ENCODE measurements around the gene SHROOM3. TPM values are rescaled to one million over a fixed set of nuclear protein-coding genes. Genes with fewer than 3 reads are reported as not detected.
A peak's percentile ranks its signal among the peaks of the same experiment; 100 is the strongest.

The SHROOM3 gene
- total and polyA plus RNA-seq, 4 donors: 4.7 to 25.8 (median 8.7) TPM

DNA sequence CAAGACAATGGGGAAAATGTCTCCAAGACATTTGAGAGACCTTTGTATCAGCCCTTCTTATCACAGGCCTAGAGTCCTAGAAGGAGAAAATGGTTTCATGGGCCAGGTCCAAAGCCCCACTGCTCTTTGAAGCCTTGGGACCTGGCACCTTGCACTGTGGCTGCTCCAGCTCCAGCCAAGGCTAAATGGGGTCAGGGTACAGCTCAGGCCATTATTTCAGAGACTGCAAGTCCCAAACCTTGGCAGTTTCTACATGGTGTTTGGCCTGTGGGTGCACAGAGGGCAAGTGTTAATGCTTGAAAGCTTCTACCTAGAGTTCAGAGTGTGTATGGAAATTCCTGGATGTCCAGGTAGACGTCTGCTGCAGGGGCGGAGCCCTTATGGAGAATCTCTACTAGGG lies 28.5 kb downstream of the SHROOM3 start:
- H3K4me3 ChIP-seq (ENCODE audit: low read depth in 1 of 3, low read length in 3 of 3): no peak overlapping the region
- H3K9ac ChIP-seq (ENCODE audit: low read depth in 1 of 2, low read length in 2 of 2): no peak overlapping the region
- 79% methylated on average over 2 of the region's 2 CpGs for WGBS
- H3K27ac ChIP-seq (ENCODE audit: low read depth in 1 of 2, low read length in 2 of 2): no peak overlapping the region
- DNase-seq (ENCODE audit: low spot score): no peak
- TF ChIP-seq, protein P1, sequence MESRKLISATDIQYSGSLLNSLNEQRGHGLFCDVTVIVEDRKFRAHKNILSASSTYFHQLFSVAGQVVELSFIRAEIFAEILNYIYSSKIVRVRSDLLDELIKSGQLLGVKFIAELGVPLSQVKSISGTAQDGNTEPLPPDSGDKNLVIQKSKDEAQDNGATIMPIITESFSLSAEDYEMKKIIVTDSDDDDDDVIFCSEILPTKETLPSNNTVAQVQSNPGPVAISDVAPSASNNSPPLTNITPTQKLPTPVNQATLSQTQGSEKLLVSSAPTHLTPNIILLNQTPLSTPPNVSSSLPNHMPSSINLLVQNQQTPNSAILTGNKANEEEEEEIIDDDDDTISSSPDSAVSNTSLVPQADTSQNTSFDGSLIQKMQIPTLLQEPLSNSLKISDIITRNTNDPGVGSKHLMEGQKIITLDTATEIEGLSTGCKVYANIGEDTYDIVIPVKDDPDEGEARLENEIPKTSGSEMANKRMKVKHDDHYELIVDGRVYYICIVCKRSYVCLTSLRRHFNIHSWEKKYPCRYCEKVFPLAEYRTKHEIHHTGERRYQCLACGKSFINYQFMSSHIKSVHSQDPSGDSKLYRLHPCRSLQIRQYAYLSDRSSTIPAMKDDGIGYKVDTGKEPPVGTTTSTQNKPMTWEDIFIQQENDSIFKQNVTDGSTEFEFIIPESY (IDR thresholded peaks at IDR 0.05): no peak
- TF ChIP-seq, protein P2, sequence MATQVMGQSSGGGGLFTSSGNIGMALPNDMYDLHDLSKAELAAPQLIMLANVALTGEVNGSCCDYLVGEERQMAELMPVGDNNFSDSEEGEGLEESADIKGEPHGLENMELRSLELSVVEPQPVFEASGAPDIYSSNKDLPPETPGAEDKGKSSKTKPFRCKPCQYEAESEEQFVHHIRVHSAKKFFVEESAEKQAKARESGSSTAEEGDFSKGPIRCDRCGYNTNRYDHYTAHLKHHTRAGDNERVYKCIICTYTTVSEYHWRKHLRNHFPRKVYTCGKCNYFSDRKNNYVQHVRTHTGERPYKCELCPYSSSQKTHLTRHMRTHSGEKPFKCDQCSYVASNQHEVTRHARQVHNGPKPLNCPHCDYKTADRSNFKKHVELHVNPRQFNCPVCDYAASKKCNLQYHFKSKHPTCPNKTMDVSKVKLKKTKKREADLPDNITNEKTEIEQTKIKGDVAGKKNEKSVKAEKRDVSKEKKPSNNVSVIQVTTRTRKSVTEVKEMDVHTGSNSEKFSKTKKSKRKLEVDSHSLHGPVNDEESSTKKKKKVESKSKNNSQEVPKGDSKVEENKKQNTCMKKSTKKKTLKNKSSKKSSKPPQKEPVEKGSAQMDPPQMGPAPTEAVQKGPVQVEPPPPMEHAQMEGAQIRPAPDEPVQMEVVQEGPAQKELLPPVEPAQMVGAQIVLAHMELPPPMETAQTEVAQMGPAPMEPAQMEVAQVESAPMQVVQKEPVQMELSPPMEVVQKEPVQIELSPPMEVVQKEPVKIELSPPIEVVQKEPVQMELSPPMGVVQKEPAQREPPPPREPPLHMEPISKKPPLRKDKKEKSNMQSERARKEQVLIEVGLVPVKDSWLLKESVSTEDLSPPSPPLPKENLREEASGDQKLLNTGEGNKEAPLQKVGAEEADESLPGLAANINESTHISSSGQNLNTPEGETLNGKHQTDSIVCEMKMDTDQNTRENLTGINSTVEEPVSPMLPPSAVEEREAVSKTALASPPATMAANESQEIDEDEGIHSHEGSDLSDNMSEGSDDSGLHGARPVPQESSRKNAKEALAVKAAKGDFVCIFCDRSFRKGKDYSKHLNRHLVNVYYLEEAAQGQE (IDR thresholded peaks at IDR 0.05): no peak
- TF ChIP-seq, protein P3, sequence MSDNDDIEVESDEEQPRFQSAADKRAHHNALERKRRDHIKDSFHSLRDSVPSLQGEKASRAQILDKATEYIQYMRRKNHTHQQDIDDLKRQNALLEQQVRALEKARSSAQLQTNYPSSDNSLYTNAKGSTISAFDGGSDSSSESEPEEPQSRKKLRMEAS (IDR thresholded peaks at IDR 0.05): no peak
- TF ChIP-seq EGR1 (IDR thresholded peaks at IDR 0.05; ENCODE audit: low read depth in 2 of 2) (no peak), HNF4A (conservative IDR thresholded peaks at IDR 0.05) (peak in 1 of 2 donors; percentile 27), RAD21 (IDR thresholded peaks at IDR 0.05) (no peak), NR2F2 (IDR thresholded peaks at IDR 0.05) (no peak)
- H3K36me3 ChIP-seq (ENCODE audit: control insufficient read depth in 4 of 4, insufficient read depth in 3 of 4, low read depth in 1 of 4, low read length in 3 of 4): no peaks in the 10 kb centered on the region
- H3K27me3 ChIP-seq (ENCODE audit: control insufficient read depth in 4 of 4, insufficient read depth in 4 of 4, low read length in 3 of 4): no peaks in the 10 kb centered on the region
- peaks cover 0 to 11% (median 7%) of the 10 kb centered on the region in 4 donors for H3K4me1 ChIP-seq (ENCODE audit: control insufficient read depth in 4 of 4, insufficient read depth in 4 of 4, low read length in 3 of 4)
- H3K9me3 ChIP-seq (ENCODE audit: control insufficient read depth in 4 of 4, low read length in 3 of 4): peaks cover 3 to 4% (median 3%) of the 10 kb centered on the region in 4 donors

DNA sequence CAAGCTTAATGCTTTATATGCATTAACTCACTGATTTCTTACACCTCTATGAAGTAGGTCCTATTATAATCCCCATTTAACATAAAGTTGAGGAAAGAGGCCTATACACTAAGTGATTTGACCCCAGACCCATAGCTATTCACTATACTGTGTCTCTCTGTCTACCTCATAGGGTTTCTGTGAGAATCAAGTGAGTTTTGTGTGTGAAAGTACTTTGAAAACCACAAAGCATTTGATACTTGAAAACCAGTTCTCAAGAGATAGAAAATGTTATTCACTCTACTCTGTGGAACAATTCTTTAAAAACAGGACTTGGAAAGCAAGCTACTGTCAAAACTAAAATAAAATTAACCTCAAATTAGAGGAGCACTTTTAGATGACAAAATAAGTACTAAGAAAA lies 35.0 kb downstream of the SHROOM3 start:
- Histone ChIP-seq H3K9me3 (ENCODE audit: control insufficient read depth in 4 of 4, low read length in 3 of 4) (no peaks in the 10 kb centered on the region), H3K27me3 (ENCODE audit: control insufficient read depth in 4 of 4, insufficient read depth in 4 of 4, low read length in 3 of 4) (no peaks in the 10 kb centered on the region), H3K36me3 (ENCODE audit: control insufficient read depth in 4 of 4, insufficient read depth in 3 of 4, low read depth in 1 of 4, low read length in 3 of 4) (no peaks in the 10 kb centered on the region), H3K27ac (ENCODE audit: low read depth in 1 of 2, low read length in 2 of 2) (no peak overlapping the region), H3K4me1 (ENCODE audit: control insufficient read depth in 4 of 4, insufficient read depth in 4 of 4, low read length in 3 of 4) (peaks cover 0 to 8% (median 4%) of the 10 kb centered on the region in 4 donors), H3K9ac (ENCODE audit: low read depth in 1 of 2, low read length in 2 of 2) (no peak overlapping the region), H3K4me3 (ENCODE audit: low read depth in 1 of 3, low read length in 3 of 3) (no peak overlapping the region)
- no peak for DNase-seq (ENCODE audit: low spot score)
- TF ChIP-seq RAD21 (IDR thresholded peaks at IDR 0.05) (no peak), GABPA (IDR thresholded peaks at IDR 0.05 in 1 of 2, conservative IDR thresholded peaks at IDR 0.05 in 1 of 2) (no peak), YY1 (IDR thresholded peaks at IDR 0.05) (no peak)
- TF ChIP-seq, protein P1 (IDR thresholded peaks at IDR 0.05): no peak
- TF ChIP-seq, protein P4, sequence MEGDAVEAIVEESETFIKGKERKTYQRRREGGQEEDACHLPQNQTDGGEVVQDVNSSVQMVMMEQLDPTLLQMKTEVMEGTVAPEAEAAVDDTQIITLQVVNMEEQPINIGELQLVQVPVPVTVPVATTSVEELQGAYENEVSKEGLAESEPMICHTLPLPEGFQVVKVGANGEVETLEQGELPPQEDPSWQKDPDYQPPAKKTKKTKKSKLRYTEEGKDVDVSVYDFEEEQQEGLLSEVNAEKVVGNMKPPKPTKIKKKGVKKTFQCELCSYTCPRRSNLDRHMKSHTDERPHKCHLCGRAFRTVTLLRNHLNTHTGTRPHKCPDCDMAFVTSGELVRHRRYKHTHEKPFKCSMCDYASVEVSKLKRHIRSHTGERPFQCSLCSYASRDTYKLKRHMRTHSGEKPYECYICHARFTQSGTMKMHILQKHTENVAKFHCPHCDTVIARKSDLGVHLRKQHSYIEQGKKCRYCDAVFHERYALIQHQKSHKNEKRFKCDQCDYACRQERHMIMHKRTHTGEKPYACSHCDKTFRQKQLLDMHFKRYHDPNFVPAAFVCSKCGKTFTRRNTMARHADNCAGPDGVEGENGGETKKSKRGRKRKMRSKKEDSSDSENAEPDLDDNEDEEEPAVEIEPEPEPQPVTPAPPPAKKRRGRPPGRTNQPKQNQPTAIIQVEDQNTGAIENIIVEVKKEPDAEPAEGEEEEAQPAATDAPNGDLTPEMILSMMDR (IDR thresholded peaks at IDR 0.05; ENCODE audit: low read depth, low read length, missing input control): no peak

Data from liver (tissue), 9 donors.